ENCODE measurements around the gene RC3H2.
A peak's percentile ranks its signal among the peaks of the same experiment; 100 is the strongest.

Gene RC3H2

GRCh38 chr9:122904823-122905710, at the start of gene RC3H2:
Gene RC3H2 (minus strand): TSS chr9:122905359. CDS start chr9:122897509, 7,850 bp downstream.
- DNase-seq: peak; percentile 95

- DNase-seq: no peak
Measured at GRCh38 chr9:122954253-122954691, 49.1 kb upstream of the RC3H2 start.

GRCh38 chr9:122951056-122951455, 45.9 kb upstream of the RC3H2 start:
- no peak for DNase-seq

GRCh38 chr9:122950263-122950662, 45.1 kb upstream of the RC3H2 start:
- no peak for DNase-seq

GRCh38 chr9:122949696-122950095, 44.5 kb upstream of the RC3H2 start:
- no peak for DNase-seq

GRCh38 chr9:122948313-122948712, 43.2 kb upstream of the RC3H2 start:
- no peak for DNase-seq

- DNase-seq: no peak
Measured at GRCh38 chr9:122946461-122947005, 41.4 kb upstream of the RC3H2 start.

- DNase-seq: no peak
Measured at GRCh38 chr9:122944960-122945888, 40.1 kb upstream of the RC3H2 start.

- no peak for DNase-seq
Measured at GRCh38 chr9:122941582-122942234, 36.5 kb upstream of the RC3H2 start.

GRCh38 chr9:122940749-122941581, 35.8 kb upstream of the RC3H2 start, which contains the start of gene RABGAP1:
Gene RABGAP1 (plus strand): TSS chr9:122941020. CDS start chr9:122957060, 16,040 bp downstream.
- DNase-seq: peak; percentile 81

GRCh38 chr9:122940454-122940748, 35.2 kb upstream of the RC3H2 start:
- no peak for DNase-seq

GRCh38 chr9:122939601-122940000, 34.4 kb upstream of the RC3H2 start:
- no peak for DNase-seq

- no peak for DNase-seq
Measured at GRCh38 chr9:122936883-122937282, 31.7 kb upstream of the RC3H2 start.

GRCh38 chr9:122936464-122936863, 31.3 kb upstream of the RC3H2 start:
- DNase-seq: no peak

GRCh38 chr9:122931226-122932121, 26.3 kb upstream of the RC3H2 start, which contains the start of gene ZBTB26:
Gene ZBTB26 (minus strand): TSS chr9:122931512. CDS start chr9:122919934, 11,578 bp downstream.
- DNase-seq: peak; percentile 73

- DNase-seq: no peak
Measured at GRCh38 chr9:122930541-122931225, 25.5 kb upstream of the RC3H2 start.

GRCh38 chr9:122929796-122930354, 24.7 kb upstream of the RC3H2 start:
- DNase-seq: no peak

- no peak for DNase-seq
Measured at GRCh38 chr9:122923947-122924346, 18.8 kb upstream of the RC3H2 start.

GRCh38 chr9:122922713-122923112, 17.6 kb upstream of the RC3H2 start:
- DNase-seq: no peak

- no peak for DNase-seq
Measured at GRCh38 chr9:122918310-122918709, 13.2 kb upstream of the RC3H2 start.
